Memory B cell (primary cell): Measurements from ENCODE around the gene WASL.

ENCODE experiments used
- ATAC-seq: fragments of 150-1000 bp; cut with Tn5 transposase; 2 replicates; pipeline ENCODE4 v1.10.0; 2021; ENCODE audit warnings: low read depth, mild to moderate bottlenecking, moderate library complexity
- DNase-seq, 2 donors: peaks; one replicate each; pipeline ENCODE4 v3.0.0; 2022; ENCODE audit warnings: low spot score in 2 of 2
- H3K27ac Mint-ChIP-seq: one replicate; pipeline ENCODE4 v1.8.0; 2022; ENCODE audit warnings: mild to moderate bottlenecking, moderate library complexity, mixed read lengths
- H3K27me3 Mint-ChIP-seq: one replicate; pipeline ENCODE4 v1.8.0; 2022; ENCODE audit warnings: mixed read lengths
- H3K36me3 Mint-ChIP-seq: one replicate; pipeline ENCODE4 v1.8.0; 2022; ENCODE audit warnings: mild to moderate bottlenecking, mixed read lengths
- H3K4me1 Mint-ChIP-seq: one replicate; pipeline ENCODE4 v1.8.0; 2022; ENCODE audit warnings: mixed read lengths
- H3K4me3 Mint-ChIP-seq: one replicate; pipeline ENCODE4 v1.8.0; 2022; ENCODE audit warnings: mild to moderate bottlenecking, moderate library complexity, mixed read lengths
- H3K9me3 Mint-ChIP-seq: one replicate; pipeline ENCODE4 v1.8.0; 2022; ENCODE audit warnings: mixed read lengths

The WASL gene

GRCh38 chr7:123715198-123715597, 33.6 kb downstream of the WASL start:
- H3K4me3 Mint-ChIP-seq: no peak overlapping the region

GRCh38 chr7:123714296-123715080, 34.3 kb downstream of the WASL start:
- DNase-seq: no peak
- Mint-ChIP-seq H3K36me3 (peaks cover 11% of the 10 kb centered on the region), H3K27me3 (no peaks in the 10 kb centered on the region), H3K9me3 (no peaks in the 10 kb centered on the region), H3K4me1 (peaks cover 30% of the 10 kb centered on the region), H3K27ac (no peak overlapping the region), H3K4me3 (no peak overlapping the region)
- ATAC-seq: no peak

More at GRCh38 chr7:123715198-123715597, 33.6 kb downstream of the WASL start:
- Mint-ChIP-seq H3K27me3 (no peaks in the 10 kb centered on the region), H3K4me1 (peaks cover 33% of the 10 kb centered on the region), H3K27ac (no peak overlapping the region), H3K36me3 (peaks cover 14% of the 10 kb centered on the region), H3K9me3 (no peaks in the 10 kb centered on the region)
- DNase-seq: no peak
- no peak for ATAC-seq

- Mint-ChIP-seq H3K4me3 (no peak overlapping the region), H3K27me3 (no peaks in the 10 kb centered on the region), H3K27ac (no peak overlapping the region), H3K9me3 (no peaks in the 10 kb centered on the region), H3K4me1 (peaks cover 26% of the 10 kb centered on the region), H3K36me3 (peaks cover 15% of the 10 kb centered on the region)
- DNase-seq (no peak), ATAC-seq (no peak)
These were observed 36.2 kb downstream of the WASL start for GRCh38 chr7:123712619-123713018.

- no peaks in the 10 kb centered on the region for H3K9me3 Mint-ChIP-seq
- DNase-seq (no peak), ATAC-seq (no peak)
- no peaks in the 10 kb centered on the region for H3K27me3 Mint-ChIP-seq
- H3K4me1 Mint-ChIP-seq: peaks cover 23% of the 10 kb centered on the region
- no peak overlapping the region for H3K4me3 Mint-ChIP-seq
- peaks cover 15% of the 10 kb centered on the region for H3K36me3 Mint-ChIP-seq
- no peak overlapping the region for H3K27ac Mint-ChIP-seq
These were observed 36.9 kb downstream of the WASL start for GRCh38 chr7:123711832-123712293.

- H3K27me3 Mint-ChIP-seq: no peaks in the 10 kb centered on the region
- peaks cover 18% of the 10 kb centered on the region for H3K4me1 Mint-ChIP-seq
- H3K27ac Mint-ChIP-seq: no peak overlapping the region
- DNase-seq (no peak), ATAC-seq (no peak)
- no peak overlapping the region for H3K4me3 Mint-ChIP-seq
- peaks cover 11% of the 10 kb centered on the region for H3K36me3 Mint-ChIP-seq
- no peaks in the 10 kb centered on the region for H3K9me3 Mint-ChIP-seq
These were observed 38.1 kb downstream of the WASL start for GRCh38 chr7:123710683-123711082.

GRCh38 chr7:123709525-123709924, 39.3 kb downstream of the WASL start:
- Mint-ChIP-seq H3K9me3 (no peaks in the 10 kb centered on the region), H3K4me3 (no peak overlapping the region), H3K27me3 (no peaks in the 10 kb centered on the region), H3K27ac (no peak overlapping the region), H3K36me3 (peaks cover 13% of the 10 kb centered on the region), H3K4me1 (peaks cover 12% of the 10 kb centered on the region)
- ATAC-seq: no peak
- DNase-seq: no peak

- ATAC-seq: no peak
- Mint-ChIP-seq H3K4me3 (no peak overlapping the region), H3K9me3 (no peaks in the 10 kb centered on the region), H3K4me1 (peaks cover 2% of the 10 kb centered on the region), H3K27me3 (no peaks in the 10 kb centered on the region), H3K27ac (no peak overlapping the region), H3K36me3 (peaks cover 13% of the 10 kb centered on the region)
- DNase-seq: no peak
These were observed 43.4 kb downstream of the WASL start for GRCh38 chr7:123705211-123705901.

- Mint-ChIP-seq H3K27me3 (no peaks in the 10 kb centered on the region), H3K4me1 (no peaks in the 10 kb centered on the region), H3K36me3 (peaks cover 16% of the 10 kb centered on the region), H3K9me3 (no peaks in the 10 kb centered on the region), H3K4me3 (no peak overlapping the region), H3K27ac (no peak overlapping the region)
- DNase-seq (no peak), ATAC-seq (no peak)
These were observed 52.7 kb downstream of the WASL start for GRCh38 chr7:123695944-123696677.

- no peaks in the 10 kb centered on the region for H3K4me1 Mint-ChIP-seq
- H3K36me3 Mint-ChIP-seq: peaks cover 17% of the 10 kb centered on the region
- DNase-seq: no peak
- ATAC-seq: no peak
- H3K4me3 Mint-ChIP-seq: no peak overlapping the region
- no peak overlapping the region for H3K27ac Mint-ChIP-seq
- H3K27me3 Mint-ChIP-seq: no peaks in the 10 kb centered on the region
- no peaks in the 10 kb centered on the region for H3K9me3 Mint-ChIP-seq
These were observed 56.3 kb downstream of the WASL start for GRCh38 chr7:123692471-123692877.

GRCh38 chr7:123690550-123690949, 58.3 kb downstream of the WASL start:
- Mint-ChIP-seq H3K4me1 (no peaks in the 10 kb centered on the region), H3K4me3 (no peak overlapping the region), H3K27me3 (no peaks in the 10 kb centered on the region), H3K27ac (no peak overlapping the region), H3K9me3 (no peaks in the 10 kb centered on the region), H3K36me3 (peaks cover 17% of the 10 kb centered on the region)
- DNase-seq (no peak), ATAC-seq (no peak)

- H3K27me3 Mint-ChIP-seq: no peaks in the 10 kb centered on the region
- peaks cover 19% of the 10 kb centered on the region for H3K36me3 Mint-ChIP-seq
- no peaks in the 10 kb centered on the region for H3K4me1 Mint-ChIP-seq
- ATAC-seq (no peak), DNase-seq (no peak)
- no peaks in the 10 kb centered on the region for H3K9me3 Mint-ChIP-seq
- peak overlapping the region; percentile 58 for H3K27ac Mint-ChIP-seq
- H3K4me3 Mint-ChIP-seq: no peak overlapping the region
These were observed 59.6 kb downstream of the WASL start for GRCh38 chr7:123689250-123689649.

- Mint-ChIP-seq H3K4me1 (no peaks in the 10 kb centered on the region), H3K27ac (no peak overlapping the region), H3K36me3 (peaks cover 23% of the 10 kb centered on the region), H3K27me3 (no peaks in the 10 kb centered on the region), H3K9me3 (no peaks in the 10 kb centered on the region), H3K4me3 (no peak overlapping the region)
- ATAC-seq (no peak), DNase-seq (no peak)
These were observed 61.1 kb downstream of the WASL start for GRCh38 chr7:123687727-123688126.

GRCh38 chr7:123687161-123687560, 61.6 kb downstream of the WASL start:
- no peak overlapping the region for H3K4me3 Mint-ChIP-seq
- peaks cover 18% of the 10 kb centered on the region for H3K36me3 Mint-ChIP-seq
- no peak overlapping the region for H3K27ac Mint-ChIP-seq
- no peaks in the 10 kb centered on the region for H3K4me1 Mint-ChIP-seq
- H3K9me3 Mint-ChIP-seq: no peaks in the 10 kb centered on the region
- ATAC-seq (no peak), DNase-seq (no peak)
- no peaks in the 10 kb centered on the region for H3K27me3 Mint-ChIP-seq

- no peaks in the 10 kb centered on the region for H3K9me3 Mint-ChIP-seq
- peaks cover 13% of the 10 kb centered on the region for H3K36me3 Mint-ChIP-seq
- H3K4me1 Mint-ChIP-seq: no peaks in the 10 kb centered on the region
- no peaks in the 10 kb centered on the region for H3K27me3 Mint-ChIP-seq
- no peak for ATAC-seq
- H3K4me3 Mint-ChIP-seq: no peak overlapping the region
- no peak overlapping the region for H3K27ac Mint-ChIP-seq
- peak in 1 of 2 donors; percentile 9 for DNase-seq
These were observed 66.1 kb downstream of the WASL start for GRCh38 chr7:123682690-123683089.
